Body of pancreas (tissue), 4 donors: ENCODE measurements around the gene CCDC85C. TPM values are rescaled to one million over a fixed set of nuclear protein-coding genes. Genes with fewer than 3 reads are reported as not detected.
A peak's percentile ranks its signal among the peaks of the same experiment; 100 is the strongest.

ENCODE experiments used
- ATAC-seq: fragments of 150-250 bp; one replicate; pipeline ENCODE4 v1.9.1; 2016
- DNase-seq, 4 donors: peaks; one replicate each; pipeline ENCODE4 v3.0.0-alpha.2; 2019
- H3K27ac ChIP-seq, 4 donors: fragments of 200-600 bp; sonication (generic); 1 replicate in 3 of 4; 2 replicates in 1 of 4; pipeline versions ENCODE4 v1.5.1 to v1.6.1; 2016 to 2019; ENCODE audit warnings: mild to moderate bottlenecking in 1 of 4, mixed read lengths in 1 of 4, moderate library complexity in 1 of 4
- H3K27me3 ChIP-seq, 2 donors: fragments of 200-600 bp; sonication (generic); one replicate each; pipeline ENCODE4 v1.6.0; 2016; ENCODE audit warnings: mild to moderate bottlenecking in 1 of 2
- H3K36me3 ChIP-seq, 2 donors: fragments of 200-600 bp; sonication (generic); replicated peaks in 1 of 2; 2 replicates each; pipeline ENCODE4 v1.5.1; 2016; ENCODE audit warnings: low read depth in 2 of 2; ENCODE audit not compliant: insufficient read depth in 1 of 2
- H3K4me1 ChIP-seq: fragments of 200-600 bp; sonication (generic); one replicate; pipeline ENCODE4 v1.6.0; 2016
- H3K4me3 ChIP-seq, 2 donors: fragments of 200-600 bp; sonication (generic); 1 replicate in 1 of 2; 2 replicates in 1 of 2; pipeline ENCODE4 v1.5.1; 2016 to 2019
- H3K9me3 ChIP-seq, 3 donors: fragments of 200-600 bp; sonication (generic); 1 replicate in 2 of 3; 2 replicates in 1 of 3; pipeline ENCODE4 v1.5.1; 2016
- POLR2A ChIP-seq, 3 donors: fragments of 450-650 bp; IDR thresholded peaks; one replicate each; pipeline ENCODE4 v1.6.1; 2016; ENCODE audit warnings: antibody characterized with exemption in 3 of 3, mild to moderate bottlenecking in 2 of 3
- WGBS, 2 donors: methylation state at CpG; one replicate each; pipeline ENCODE4 v1.1.5; 2017; 5-methylcytosine and 5-hydroxymethylcytosine counted together
- intact Hi-C: fragments of 100-400 bp; cut with DNase I; formaldehyde crosslinking; loops from one replicate; pipeline ENCODE4 v1.15.1; 2023
- total RNA-seq, 2 donors: library from RNA; depleted of rRNA; stranded (reverse); fragments of >200 nt; gene quantifications; one replicate each; pipeline ENCODE4 v1.1.0, GENCODE V29; 2016
- TF ChIP-seq, protein P1 (sequence below), 7 experiments: fragments of 450-650 bp in 4 of 7; fragments of 200-600 bp in 3 of 7; sonication (generic) in 3 of 7; IDR thresholded peaks; one replicate each; pipeline ENCODE4 v1.5.1; 2016 to 2019; ENCODE audit warnings: antibody characterized with exemption in 7 of 7

The CCDC85C gene
- total RNA-seq, 2 donors from 2014 or later: 8.9 to 10.1 TPM

DNA sequence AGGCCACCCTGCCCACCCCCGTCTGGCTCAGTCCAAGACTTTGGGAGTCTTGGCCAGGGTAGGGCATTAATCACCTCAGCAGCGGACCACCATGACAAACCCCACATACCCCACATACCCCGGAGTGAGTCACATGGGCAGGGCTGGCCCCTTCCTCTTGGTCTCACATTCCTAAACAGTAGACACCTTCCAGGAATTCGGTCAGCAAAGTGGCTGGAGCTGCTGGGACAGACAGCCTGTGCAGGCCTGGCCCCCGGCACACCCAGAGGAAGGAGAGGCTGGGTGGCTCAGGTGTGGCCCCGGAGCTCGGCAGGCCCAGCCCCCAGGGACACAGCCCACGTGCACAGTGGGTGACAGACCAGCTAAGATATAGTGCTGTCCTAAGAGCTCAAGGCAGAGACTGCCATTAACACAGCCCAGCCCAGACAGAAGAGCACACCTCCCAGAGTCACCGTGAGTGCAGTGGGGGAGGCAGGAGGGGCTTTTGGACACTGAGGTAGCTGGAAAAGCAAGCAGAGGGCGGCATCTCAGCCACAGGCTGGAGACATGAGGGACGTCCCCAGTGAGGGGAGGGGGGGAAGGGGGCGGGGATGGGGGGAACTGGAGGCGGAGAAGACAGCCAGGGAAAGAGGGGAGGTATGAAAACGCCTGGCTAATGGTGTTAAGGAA is 24.0 kb downstream of the CCDC85C start:
- Histone ChIP-seq H3K27me3 (no peaks in the 10 kb centered on the region), H3K4me1 (peaks cover 65% of the 10 kb centered on the region), H3K9me3 (no peaks in the 10 kb centered on the region), H3K36me3 (no peaks in the 10 kb centered on the region), H3K4me3 (no peak overlapping the region), H3K27ac (peak overlapping the region; percentile 92 to 98 (median 96))
- intact Hi-C loops: no loop called here
- peak in 2 of 3 donors; percentile 15 to 37 for TF ChIP-seq POLR2A (IDR thresholded peaks at IDR 0.05)
- TF ChIP-seq, protein P1, sequence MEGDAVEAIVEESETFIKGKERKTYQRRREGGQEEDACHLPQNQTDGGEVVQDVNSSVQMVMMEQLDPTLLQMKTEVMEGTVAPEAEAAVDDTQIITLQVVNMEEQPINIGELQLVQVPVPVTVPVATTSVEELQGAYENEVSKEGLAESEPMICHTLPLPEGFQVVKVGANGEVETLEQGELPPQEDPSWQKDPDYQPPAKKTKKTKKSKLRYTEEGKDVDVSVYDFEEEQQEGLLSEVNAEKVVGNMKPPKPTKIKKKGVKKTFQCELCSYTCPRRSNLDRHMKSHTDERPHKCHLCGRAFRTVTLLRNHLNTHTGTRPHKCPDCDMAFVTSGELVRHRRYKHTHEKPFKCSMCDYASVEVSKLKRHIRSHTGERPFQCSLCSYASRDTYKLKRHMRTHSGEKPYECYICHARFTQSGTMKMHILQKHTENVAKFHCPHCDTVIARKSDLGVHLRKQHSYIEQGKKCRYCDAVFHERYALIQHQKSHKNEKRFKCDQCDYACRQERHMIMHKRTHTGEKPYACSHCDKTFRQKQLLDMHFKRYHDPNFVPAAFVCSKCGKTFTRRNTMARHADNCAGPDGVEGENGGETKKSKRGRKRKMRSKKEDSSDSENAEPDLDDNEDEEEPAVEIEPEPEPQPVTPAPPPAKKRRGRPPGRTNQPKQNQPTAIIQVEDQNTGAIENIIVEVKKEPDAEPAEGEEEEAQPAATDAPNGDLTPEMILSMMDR (IDR thresholded peaks at IDR 0.05): no peak
- ATAC-seq (peak; percentile 47), DNase-seq (peak; percentile 53 to 80 (median 74))
- 29 to 44% methylated on average over 10 to 11 of the region's 14 CpGs for WGBS, 2 donors

DNA sequence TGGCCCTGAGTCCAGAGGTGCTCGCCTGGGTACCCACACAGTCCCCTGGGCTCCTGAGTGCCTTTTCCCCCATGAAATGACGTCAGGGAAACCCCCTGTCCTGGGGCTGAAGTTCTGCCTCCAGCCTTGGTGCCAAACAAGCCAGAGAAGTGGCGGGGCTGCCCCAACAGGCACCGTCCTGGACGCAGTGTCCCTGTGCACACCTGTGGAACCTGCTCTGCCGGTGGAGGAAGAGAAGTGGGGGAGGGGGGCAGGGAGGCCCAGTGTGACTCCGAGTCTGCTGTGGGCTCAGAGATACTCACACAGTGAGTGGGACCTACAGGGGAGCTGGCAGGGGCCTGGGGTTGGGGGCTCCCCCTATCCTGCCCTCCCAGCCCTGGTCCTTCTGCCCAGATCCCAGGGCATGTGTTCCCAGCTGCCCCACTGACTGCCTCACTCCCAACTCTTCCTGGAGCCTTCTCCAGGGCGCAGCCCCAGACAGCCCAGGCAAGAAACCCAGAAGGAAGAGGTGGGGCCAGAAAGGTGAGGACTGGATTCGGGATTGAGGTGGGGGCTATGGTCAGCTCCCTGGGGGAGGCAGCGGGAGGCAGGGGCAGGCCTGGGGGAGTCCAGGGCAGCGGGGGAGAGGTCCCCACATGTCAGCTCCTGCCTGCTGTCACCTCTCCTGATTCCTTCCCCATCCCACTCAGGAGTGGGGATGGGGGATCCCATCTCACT is 24.7 kb downstream of the CCDC85C start:
- peak; percentile 84 for ATAC-seq
- intact Hi-C loops: no loop called here
- WGBS, 2 donors: 34 to 43% methylated on average over 3 to 11 of the region's 11 CpGs

DNA sequence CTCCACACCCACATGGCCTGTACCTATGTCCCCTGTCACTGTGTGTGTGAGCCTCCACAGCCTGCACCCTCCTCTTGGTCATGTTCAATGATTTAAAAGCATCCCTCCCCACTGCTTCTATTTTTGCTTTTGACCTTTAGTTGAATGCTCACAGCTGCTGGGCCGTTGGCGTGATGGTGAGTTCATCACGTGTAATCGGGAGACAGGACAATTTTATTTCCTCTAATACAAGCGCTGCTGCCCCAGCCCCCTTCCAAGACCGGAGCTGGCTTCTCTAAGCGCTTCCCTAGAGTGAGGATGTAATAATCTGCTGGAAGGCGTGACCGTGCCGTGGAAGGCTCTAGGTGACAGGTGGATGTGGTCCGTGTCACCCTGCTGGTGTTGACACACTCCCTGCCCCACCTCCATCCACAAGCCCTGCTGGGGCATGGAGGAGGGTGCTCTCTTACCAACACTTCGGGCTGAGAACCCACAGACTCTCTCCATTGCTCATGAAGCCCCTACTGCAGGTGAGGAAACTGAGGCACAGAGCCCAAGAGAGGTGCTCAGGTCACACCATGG is 25.4 kb downstream of the CCDC85C start:
- Histone ChIP-seq H3K27ac (peak overlapping the region; percentile 92 to 98 (median 96)), H3K9me3 (no peaks in the 10 kb centered on the region), H3K36me3 (no peaks in the 10 kb centered on the region), H3K4me3 (no peak overlapping the region), H3K4me1 (peaks cover 79% of the 10 kb centered on the region), H3K27me3 (no peaks in the 10 kb centered on the region)
- no peak for TF ChIP-seq POLR2A (IDR thresholded peaks at IDR 0.05)
- TF ChIP-seq, protein P1 (IDR thresholded peaks at IDR 0.05): no peak
- ATAC-seq (no peak), DNase-seq (peak in 3 of 4 donors; percentile 32 to 34 (median 34))
- 34 to 42% methylated on average over 12 of the region's 12 CpGs for WGBS, 2 donors
- intact Hi-C loops: no loop called here

More for the DNA sequence above, 24.7 kb downstream of the CCDC85C start:
- DNase-seq: peak; percentile 91 to 96 (median 94)
- Histone ChIP-seq H3K27ac (peak overlapping the region; percentile 92 to 98 (median 96)), H3K9me3 (no peaks in the 10 kb centered on the region), H3K27me3 (no peaks in the 10 kb centered on the region), H3K36me3 (no peaks in the 10 kb centered on the region), H3K4me1 (peaks cover 73% of the 10 kb centered on the region), H3K4me3 (no peak overlapping the region)
- TF ChIP-seq POLR2A (IDR thresholded peaks at IDR 0.05): peak in 2 of 3 donors; percentile 52 to 58
- TF ChIP-seq, protein P1 (IDR thresholded peaks at IDR 0.05): peak in 1 of 7 experiments; percentile 9

DNA sequence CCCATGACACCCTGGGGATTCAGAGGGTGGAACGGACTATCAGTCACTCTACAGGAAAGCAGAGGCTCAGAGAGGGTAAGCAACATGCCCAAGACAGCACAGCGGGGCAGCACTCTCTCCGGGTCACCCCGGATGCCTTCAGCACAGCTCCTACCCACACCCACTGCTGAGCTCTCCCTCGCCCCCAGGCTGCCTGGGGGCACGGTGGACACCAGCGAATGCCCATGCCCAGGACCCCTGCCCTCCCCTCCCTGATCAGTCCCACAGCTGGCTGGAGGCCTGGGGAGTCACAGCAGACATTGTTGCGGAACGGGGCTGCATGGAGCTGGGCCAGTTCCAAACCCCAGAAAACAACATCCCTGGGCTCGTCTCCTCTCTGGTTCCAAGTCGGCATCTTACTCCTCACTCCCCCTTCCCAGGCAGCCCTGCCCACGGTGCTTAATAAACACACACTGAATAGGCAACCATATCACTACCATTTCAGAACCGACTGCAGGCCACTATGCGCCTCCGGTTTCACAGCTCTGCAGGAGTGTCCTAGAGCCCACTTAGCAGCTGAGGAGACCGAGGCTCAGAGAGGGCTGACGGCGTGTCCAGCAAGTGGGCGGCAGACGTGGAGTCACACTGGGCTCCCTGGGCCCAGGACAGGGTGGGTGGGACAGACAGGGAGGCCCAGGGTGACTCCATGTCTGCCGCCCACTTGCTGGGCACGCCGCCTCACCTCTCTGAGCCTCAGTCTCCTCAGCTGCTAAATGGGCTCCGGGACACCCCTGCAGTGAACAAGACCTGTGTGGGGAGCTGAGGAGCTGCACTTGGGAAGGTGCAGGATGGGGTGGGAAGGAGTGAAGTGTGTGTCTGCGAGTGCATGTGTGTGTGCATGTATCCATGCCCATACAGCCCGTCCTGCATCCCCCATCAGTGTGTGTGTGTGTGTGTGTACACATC is 27.0 kb downstream of the CCDC85C start:
- TF ChIP-seq, protein P1 (IDR thresholded peaks at IDR 0.05): no peak
- no peak for TF ChIP-seq POLR2A (IDR thresholded peaks at IDR 0.05)
- intact Hi-C loops: no loop called here
- no peaks in the 10 kb centered on the region for H3K27me3 ChIP-seq
- no peaks in the 10 kb centered on the region for H3K9me3 ChIP-seq
- 80 to 81% methylated on average over 17 to 26 of the region's 26 CpGs for WGBS, 2 donors
- DNase-seq: no peak
- H3K4me1 ChIP-seq: peaks cover 95% of the 10 kb centered on the region
- H3K4me3 ChIP-seq: no peak overlapping the region
- no peaks in the 10 kb centered on the region for H3K36me3 ChIP-seq
- ATAC-seq: no peak
- peak overlapping the region; percentile 80 to 97 (median 90) for H3K27ac ChIP-seq
